PC-9 (cell line): ENCODE results near the gene CD9.

ENCODE experiments used
- EZH2 ChIP-seq: fragments of 200-600 bp; sonication (generic); IDR thresholded peaks from 2 replicates; pipeline ENCODE4 v1.8.0; 2017; ENCODE audit warnings: antibody characterized with exemption, low read depth
- TF ChIP-seq, protein P1 (sequence below): fragments of 200-600 bp; sonication (generic); conservative IDR thresholded peaks from 2 replicates; pipeline ENCODE4 v1.6.1; 2017; ENCODE audit warnings: mixed run types, antibody characterized with exemption, mild to moderate bottlenecking, moderate library complexity

DNA sequence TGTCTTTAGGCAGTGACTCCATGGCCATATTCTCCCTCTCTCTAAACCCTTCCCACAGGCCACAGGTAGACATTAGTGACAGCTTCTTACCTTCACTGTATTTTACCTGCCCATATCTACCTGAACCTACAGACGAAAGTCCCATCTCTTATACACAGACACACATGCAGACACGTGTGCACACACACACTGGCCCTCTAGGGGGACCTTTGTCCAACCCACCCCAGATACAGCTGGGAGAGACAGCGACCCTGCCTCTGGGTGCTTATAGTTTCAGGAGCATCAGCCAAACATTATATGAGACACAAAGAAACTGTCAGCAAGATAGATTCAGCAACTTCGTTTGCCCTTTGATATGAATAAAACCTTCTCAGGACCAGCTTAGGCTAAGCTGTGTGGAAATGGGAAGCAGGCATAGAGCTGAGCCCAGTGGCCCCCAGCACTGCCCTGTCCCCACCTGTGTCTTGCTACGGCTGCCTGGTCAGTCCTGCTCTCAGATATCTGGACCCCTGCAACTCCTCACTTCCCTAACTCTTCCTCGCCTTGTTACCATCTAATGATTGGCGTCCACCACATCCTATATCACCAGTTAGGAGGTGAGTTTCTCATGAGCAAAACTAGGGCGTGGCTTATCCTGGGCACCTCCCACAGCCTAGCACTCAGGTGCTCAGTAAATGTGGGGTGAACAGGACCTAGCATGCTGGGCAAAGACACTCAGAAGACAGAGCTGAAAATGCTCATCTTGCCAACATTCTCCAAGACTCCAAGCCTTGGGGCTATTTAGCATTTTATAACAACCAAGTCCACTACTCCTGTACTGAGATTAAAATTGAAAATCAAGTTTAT is 12.0 kb upstream of the CD9 start:
- TF ChIP-seq, protein P1, sequence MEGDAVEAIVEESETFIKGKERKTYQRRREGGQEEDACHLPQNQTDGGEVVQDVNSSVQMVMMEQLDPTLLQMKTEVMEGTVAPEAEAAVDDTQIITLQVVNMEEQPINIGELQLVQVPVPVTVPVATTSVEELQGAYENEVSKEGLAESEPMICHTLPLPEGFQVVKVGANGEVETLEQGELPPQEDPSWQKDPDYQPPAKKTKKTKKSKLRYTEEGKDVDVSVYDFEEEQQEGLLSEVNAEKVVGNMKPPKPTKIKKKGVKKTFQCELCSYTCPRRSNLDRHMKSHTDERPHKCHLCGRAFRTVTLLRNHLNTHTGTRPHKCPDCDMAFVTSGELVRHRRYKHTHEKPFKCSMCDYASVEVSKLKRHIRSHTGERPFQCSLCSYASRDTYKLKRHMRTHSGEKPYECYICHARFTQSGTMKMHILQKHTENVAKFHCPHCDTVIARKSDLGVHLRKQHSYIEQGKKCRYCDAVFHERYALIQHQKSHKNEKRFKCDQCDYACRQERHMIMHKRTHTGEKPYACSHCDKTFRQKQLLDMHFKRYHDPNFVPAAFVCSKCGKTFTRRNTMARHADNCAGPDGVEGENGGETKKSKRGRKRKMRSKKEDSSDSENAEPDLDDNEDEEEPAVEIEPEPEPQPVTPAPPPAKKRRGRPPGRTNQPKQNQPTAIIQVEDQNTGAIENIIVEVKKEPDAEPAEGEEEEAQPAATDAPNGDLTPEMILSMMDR: no peak
- no peak for TF ChIP-seq EZH2
